DOHH2 (cell line): ENCODE measurements around the gene SLC6A2.

Experiments used
- EZH2phosphoT487 ChIP-seq: fragments of 200-600 bp; sonication (generic); IDR thresholded peaks from 2 replicates; pipeline ENCODE4 v1.6.1; 2017; ENCODE audit warnings: borderline replicate concordance, mild to moderate bottlenecking, antibody characterized with exemption, low read length, moderate library complexity, mixed read lengths
- TF ChIP-seq, protein P1 (sequence below): fragments of 200-600 bp; sonication (generic); IDR thresholded peaks from one replicate; pipeline ENCODE4 v1.5.1; 2014; ENCODE audit warnings: antibody characterized with exemption, mild to moderate bottlenecking, low read depth, low read length; ENCODE audit not compliant: poor library complexity, severe bottlenecking

DNA sequence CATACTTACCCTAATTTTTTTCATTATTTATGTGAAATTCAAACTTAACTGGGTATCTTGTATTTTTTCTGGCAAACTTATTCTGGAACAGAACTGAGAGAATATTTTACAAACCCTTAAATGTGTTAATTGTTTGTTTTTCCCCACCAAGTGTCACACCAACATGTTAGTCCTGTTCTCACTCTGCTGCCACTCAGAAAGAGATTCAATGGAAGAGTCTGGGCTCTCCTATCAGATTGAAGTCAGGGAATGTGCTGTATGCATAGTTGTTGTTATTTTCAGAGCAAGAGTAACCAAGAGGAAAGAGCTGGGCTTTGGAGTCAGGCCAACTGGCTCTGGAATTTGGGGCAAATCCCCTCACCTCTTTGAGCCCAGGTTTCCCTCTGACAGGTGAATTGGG lies 43.2 kb downstream of the SLC6A2 start:
- TF ChIP-seq, protein P1, sequence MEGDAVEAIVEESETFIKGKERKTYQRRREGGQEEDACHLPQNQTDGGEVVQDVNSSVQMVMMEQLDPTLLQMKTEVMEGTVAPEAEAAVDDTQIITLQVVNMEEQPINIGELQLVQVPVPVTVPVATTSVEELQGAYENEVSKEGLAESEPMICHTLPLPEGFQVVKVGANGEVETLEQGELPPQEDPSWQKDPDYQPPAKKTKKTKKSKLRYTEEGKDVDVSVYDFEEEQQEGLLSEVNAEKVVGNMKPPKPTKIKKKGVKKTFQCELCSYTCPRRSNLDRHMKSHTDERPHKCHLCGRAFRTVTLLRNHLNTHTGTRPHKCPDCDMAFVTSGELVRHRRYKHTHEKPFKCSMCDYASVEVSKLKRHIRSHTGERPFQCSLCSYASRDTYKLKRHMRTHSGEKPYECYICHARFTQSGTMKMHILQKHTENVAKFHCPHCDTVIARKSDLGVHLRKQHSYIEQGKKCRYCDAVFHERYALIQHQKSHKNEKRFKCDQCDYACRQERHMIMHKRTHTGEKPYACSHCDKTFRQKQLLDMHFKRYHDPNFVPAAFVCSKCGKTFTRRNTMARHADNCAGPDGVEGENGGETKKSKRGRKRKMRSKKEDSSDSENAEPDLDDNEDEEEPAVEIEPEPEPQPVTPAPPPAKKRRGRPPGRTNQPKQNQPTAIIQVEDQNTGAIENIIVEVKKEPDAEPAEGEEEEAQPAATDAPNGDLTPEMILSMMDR, result no peak
- no peak for TF ChIP-seq EZH2phosphoT487
